WTC11 (cell line): ENCODE data around the gene RBPJ. TPM values are rescaled to one million over a fixed set of nuclear protein-coding genes. Genes with fewer than 3 reads are reported as not detected.

Experiments
- ATAC-seq: fragments of 200-7000 bp; cut with Tn5 transposase; 2 replicates; pipeline ENCODE4 v1.10.0; 2021; ENCODE audit warnings: mild to moderate bottlenecking, moderate library complexity
- CTCF ChIA-PET: fragments of 300-600 bp; sonication (Branson Sonifier 250); formaldehyde crosslinking; loops from one replicate; lab custom pipeline; 2021; ENCODE audit warnings: antibody characterized with exemption; lab: Charles Lee
- POLR2A ChIA-PET: fragments of 350-600 bp; sonication (Branson Sonifier 250); formaldehyde crosslinking; loops from one replicate; lab custom pipeline; 2021; ENCODE audit warnings: antibody characterized with exemption; lab: Charles Lee
- DNase-seq: peaks from one replicate; pipeline ENCODE4 v3.0.0; 2021; ENCODE audit warnings: low spot score
- H3K27ac Mint-ChIP-seq: 2 replicates; pipeline ENCODE4 v1.8.0; 2021; ENCODE audit warnings: mixed read lengths
- H3K27me3 Mint-ChIP-seq: 2 replicates; pipeline ENCODE4 v1.8.0; 2021; ENCODE audit warnings: low read depth, mild to moderate bottlenecking, moderate library complexity, mixed read lengths
- H3K36me3 Mint-ChIP-seq: 2 replicates; pipeline ENCODE4 v1.8.0; 2021; ENCODE audit warnings: mixed read lengths
- H3K4me1 Mint-ChIP-seq: 2 replicates; pipeline ENCODE4 v1.8.0; 2022; ENCODE audit warnings: mixed read lengths
- H3K4me3 Mint-ChIP-seq: 2 replicates; pipeline ENCODE4 v1.8.0; 2021; ENCODE audit warnings: mild to moderate bottlenecking, moderate library complexity, mixed read lengths
- H3K9me3 Mint-ChIP-seq: 2 replicates; pipeline ENCODE4 v1.8.0; 2021; ENCODE audit warnings: mixed read lengths
- AFF4 ChIP-seq: sonication (generic); formaldehyde crosslinking; IDR thresholded peaks from 2 replicates; pipeline ENCODE4 v1.8.1; 2023; ENCODE audit warnings: mild to moderate bottlenecking, missing genetic modification reagents, borderline replicate concordance
- E2F5 ChIP-seq: sonication (generic); formaldehyde crosslinking; IDR thresholded peaks from 2 replicates; pipeline ENCODE4 v1.8.1; 2022; ENCODE audit warnings: mild to moderate bottlenecking, moderate library complexity, missing genetic modification reagents
- GRHL2 ChIP-seq: fragments of 250-450 bp; sonication (Bioruptor Pico); IDR thresholded peaks from 2 replicates; pipeline ENCODE4 v1.8.0; 2022; ENCODE audit warnings: mild to moderate bottlenecking, moderate library complexity; ENCODE audit not compliant: insufficient replicate concordance, severe bottlenecking
- GTF2I ChIP-seq: fragments of 250-450 bp; sonication (Bioruptor Pico); conservative IDR thresholded peaks from 2 replicates; pipeline ENCODE4 v1.4.0; 2021; ENCODE audit warnings: mild to moderate bottlenecking
- HMGXB4 ChIP-seq: sonication (generic); formaldehyde crosslinking; IDR thresholded peaks from 2 replicates; pipeline ENCODE4 v1.8.1; 2023; ENCODE audit warnings: mild to moderate bottlenecking, moderate library complexity, missing genetic modification reagents
- JAZF1 ChIP-seq: fragments of 250-450 bp; sonication (Bioruptor Pico); IDR thresholded peaks from 2 replicates; pipeline ENCODE4 v1.9.0; 2021; ENCODE audit warnings: moderate library complexity, mild to moderate bottlenecking, inconsistent platforms
- JUN ChIP-seq: sonication (generic); formaldehyde crosslinking; IDR thresholded peaks from 2 replicates; pipeline ENCODE4 v1.8.0; 2023; ENCODE audit warnings: mild to moderate bottlenecking, missing genetic modification reagents
- MAX ChIP-seq: sonication (generic); formaldehyde crosslinking; IDR thresholded peaks from 2 replicates; pipeline ENCODE4 v1.8.0; 2022; ENCODE audit warnings: mild to moderate bottlenecking, missing genetic modification reagents
- NR3C1 ChIP-seq: sonication (generic); formaldehyde crosslinking; conservative IDR thresholded peaks from 2 replicates; pipeline ENCODE4 v1.8.1; 2023; ENCODE audit warnings: low read depth, mild to moderate bottlenecking, missing genetic modification reagents
- PRRX2 ChIP-seq: fragments of 250-450 bp; sonication (Bioruptor Pico); IDR thresholded peaks from 2 replicates; pipeline ENCODE4 v1.8.0; 2021; ENCODE audit warnings: mild to moderate bottlenecking
- TP53 ChIP-seq: sonication (generic); formaldehyde crosslinking; IDR thresholded peaks from 2 replicates; pipeline ENCODE4 v1.8.1; 2023; ENCODE audit warnings: mild to moderate bottlenecking, missing genetic modification reagents
- ZMAT4 ChIP-seq: fragments of 250-450 bp; sonication (Bioruptor Pico); IDR thresholded peaks from 2 replicates; pipeline ENCODE4 v1.9.0; 2021; ENCODE audit warnings: mild to moderate bottlenecking
- ZNF138 ChIP-seq: sonication (generic); formaldehyde crosslinking; conservative IDR thresholded peaks from 2 replicates; pipeline ENCODE4 v1.8.1; 2022; ENCODE audit warnings: mild to moderate bottlenecking, moderate library complexity, missing genetic modification reagents
- ZNF512 ChIP-seq: sonication (generic); formaldehyde crosslinking; IDR thresholded peaks from 2 replicates; pipeline ENCODE4 v1.8.1; 2022; ENCODE audit warnings: missing genetic modification reagents, borderline replicate concordance
- total RNA-seq: library from RNA; stranded (reverse); gene quantifications from 3 replicates; pipeline ENCODE4 v1.2.3, GENCODE V29; 2021
- TF ChIP-seq, protein P1 (sequence below): sonication (generic); formaldehyde crosslinking; IDR thresholded peaks from 2 replicates; pipeline ENCODE4 v1.8.0; 2022; ENCODE audit warnings: mild to moderate bottlenecking, missing genetic modification reagents
- TF ChIP-seq, protein P2 (sequence below): sonication (generic); formaldehyde crosslinking; IDR thresholded peaks from 2 replicates; pipeline ENCODE4 v1.8.0; 2022; ENCODE audit warnings: mild to moderate bottlenecking, missing genetic modification reagents
- TF ChIP-seq, protein P3 (sequence below): fragments of 250-450 bp; sonication (Bioruptor Pico); IDR thresholded peaks from 2 replicates; pipeline ENCODE4 v1.9.0; 2021; ENCODE audit warnings: moderate library complexity, mild to moderate bottlenecking, inconsistent platforms, borderline replicate concordance
- TF ChIP-seq, protein P4 (sequence below): sonication (generic); formaldehyde crosslinking; IDR thresholded peaks from 2 replicates; pipeline ENCODE4 v1.8.1; 2022; ENCODE audit warnings: low read depth, mild to moderate bottlenecking, moderate library complexity, missing genetic modification reagents, borderline replicate concordance

The RBPJ gene
- total RNA-seq, 1 experiment from 2014 or later, result 163 TPM

DNA sequence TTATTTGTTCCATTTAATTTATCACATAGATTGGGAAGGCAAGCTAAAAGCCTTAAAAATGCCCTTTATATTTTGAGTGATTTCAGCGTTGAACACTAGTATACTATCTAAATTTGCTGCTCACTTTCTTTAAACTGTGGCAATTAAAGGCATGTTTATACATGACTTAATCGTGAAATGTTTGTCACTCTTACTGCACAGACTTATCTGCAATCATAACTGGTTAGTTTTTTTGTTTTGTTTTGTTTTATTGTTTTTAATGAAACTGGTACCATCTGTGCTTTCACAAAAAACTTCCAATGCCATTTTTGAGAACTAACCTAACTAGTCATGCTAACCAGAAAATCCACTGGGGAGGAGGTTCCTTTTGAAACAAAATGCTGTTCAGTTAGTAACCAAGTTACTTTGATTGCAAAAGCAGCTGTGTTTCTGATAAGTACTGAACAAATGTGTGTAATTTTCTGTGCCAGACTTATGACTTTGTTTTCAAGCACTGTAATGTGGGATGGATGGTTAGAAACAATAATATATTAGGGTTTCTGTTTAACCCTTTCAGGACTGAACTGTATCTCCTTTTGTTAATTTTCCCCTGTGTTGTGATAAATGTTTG is 113.3 kb downstream of the RBPJ start:
- H3K4me3 Mint-ChIP-seq, result no peak overlapping the region
- CTCF ChIA-PET, result no interaction called here
- H3K36me3 Mint-ChIP-seq, result peaks cover 74% of the 10 kb centered on the region
- no peaks in the 10 kb centered on the region for H3K9me3 Mint-ChIP-seq
- no peaks in the 10 kb centered on the region for H3K4me1 Mint-ChIP-seq
- no peak for ATAC-seq
- DNase-seq, result no peak
- H3K27me3 Mint-ChIP-seq, result no peaks in the 10 kb centered on the region
- TF ChIP-seq, protein P1, sequence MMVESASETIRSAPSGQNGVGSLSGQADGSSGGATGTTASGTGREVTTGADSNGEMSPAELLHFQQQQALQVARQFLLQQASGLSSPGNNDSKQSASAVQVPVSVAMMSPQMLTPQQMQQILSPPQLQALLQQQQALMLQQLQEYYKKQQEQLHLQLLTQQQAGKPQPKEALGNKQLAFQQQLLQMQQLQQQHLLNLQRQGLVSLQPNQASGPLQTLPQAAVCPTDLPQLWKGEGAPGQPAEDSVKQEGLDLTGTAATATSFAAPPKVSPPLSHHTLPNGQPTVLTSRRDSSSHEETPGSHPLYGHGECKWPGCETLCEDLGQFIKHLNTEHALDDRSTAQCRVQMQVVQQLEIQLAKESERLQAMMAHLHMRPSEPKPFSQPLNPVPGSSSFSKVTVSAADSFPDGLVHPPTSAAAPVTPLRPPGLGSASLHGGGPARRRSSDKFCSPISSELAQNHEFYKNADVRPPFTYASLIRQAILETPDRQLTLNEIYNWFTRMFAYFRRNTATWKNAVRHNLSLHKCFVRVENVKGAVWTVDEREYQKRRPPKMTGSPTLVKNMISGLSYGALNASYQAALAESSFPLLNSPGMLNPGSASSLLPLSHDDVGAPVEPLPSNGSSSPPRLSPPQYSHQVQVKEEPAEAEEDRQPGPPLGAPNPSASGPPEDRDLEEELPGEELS (CRISPR knock-in tag), result no peak
- TF ChIP-seq, protein P2, sequence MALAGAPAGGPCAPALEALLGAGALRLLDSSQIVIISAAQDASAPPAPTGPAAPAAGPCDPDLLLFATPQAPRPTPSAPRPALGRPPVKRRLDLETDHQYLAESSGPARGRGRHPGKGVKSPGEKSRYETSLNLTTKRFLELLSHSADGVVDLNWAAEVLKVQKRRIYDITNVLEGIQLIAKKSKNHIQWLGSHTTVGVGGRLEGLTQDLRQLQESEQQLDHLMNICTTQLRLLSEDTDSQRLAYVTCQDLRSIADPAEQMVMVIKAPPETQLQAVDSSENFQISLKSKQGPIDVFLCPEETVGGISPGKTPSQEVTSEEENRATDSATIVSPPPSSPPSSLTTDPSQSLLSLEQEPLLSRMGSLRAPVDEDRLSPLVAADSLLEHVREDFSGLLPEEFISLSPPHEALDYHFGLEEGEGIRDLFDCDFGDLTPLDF (CRISPR knock-in tag), result no peak
- TF ChIP-seq, protein P3, sequence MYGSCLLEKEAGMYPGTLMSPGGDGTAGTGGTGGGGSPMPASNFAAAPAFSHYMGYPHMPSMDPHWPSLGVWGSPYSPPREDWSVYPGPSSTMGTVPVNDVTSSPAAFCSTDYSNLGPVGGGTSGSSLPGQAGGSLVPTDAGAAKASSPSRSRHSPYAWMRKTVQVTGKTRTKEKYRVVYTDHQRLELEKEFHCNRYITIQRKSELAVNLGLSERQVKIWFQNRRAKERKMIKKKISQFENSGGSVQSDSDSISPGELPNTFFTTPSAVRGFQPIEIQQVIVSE, result no peak
- TF ChIP-seq, protein P4, sequence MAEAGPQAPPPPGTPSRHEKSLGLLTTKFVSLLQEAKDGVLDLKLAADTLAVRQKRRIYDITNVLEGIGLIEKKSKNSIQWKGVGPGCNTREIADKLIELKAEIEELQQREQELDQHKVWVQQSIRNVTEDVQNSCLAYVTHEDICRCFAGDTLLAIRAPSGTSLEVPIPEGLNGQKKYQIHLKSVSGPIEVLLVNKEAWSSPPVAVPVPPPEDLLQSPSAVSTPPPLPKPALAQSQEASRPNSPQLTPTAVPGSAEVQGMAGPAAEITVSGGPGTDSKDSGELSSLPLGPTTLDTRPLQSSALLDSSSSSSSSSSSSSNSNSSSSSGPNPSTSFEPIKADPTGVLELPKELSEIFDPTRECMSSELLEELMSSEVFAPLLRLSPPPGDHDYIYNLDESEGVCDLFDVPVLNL (CRISPR knock-in tag), result no peak
- TF ChIP-seq GTF2I (CRISPR knock-in tag), result no peak
- TF ChIP-seq JAZF1 (CRISPR knock-in tag), result no peak
- no peak for TF ChIP-seq HMGXB4 (CRISPR knock-in tag)
- no peak for TF ChIP-seq PRRX2 (CRISPR knock-in tag)
- no peak for TF ChIP-seq NR3C1
- TF ChIP-seq ZNF512 (CRISPR knock-in tag), result no peak
- no peak for TF ChIP-seq JUN
- TF ChIP-seq MAX (CRISPR knock-in tag), result no peak
- no peak for TF ChIP-seq GRHL2
- TF ChIP-seq AFF4 (CRISPR knock-in tag), result no peak
- no peak for TF ChIP-seq ZMAT4
- no peak for TF ChIP-seq TP53 (CRISPR knock-in tag)
- no peak for TF ChIP-seq ZNF138 (CRISPR knock-in tag)
- no peak for TF ChIP-seq E2F5 (CRISPR knock-in tag)
- H3K27ac Mint-ChIP-seq, result no peak overlapping the region; the same call in 1 of the 2 replicates
- POLR2A ChIA-PET, result no interaction called here
